Nephron progenitor cell (in vitro differentiated cells): ENCODE data around the gene CD96.

Experiments
- DNase-seq: peaks from one replicate; pipeline ENCODE4 v3.0.0; 2021
- H3K27ac Mint-ChIP-seq: 2 replicates; pipeline ENCODE4 v1.8.0; 2021; ENCODE audit warnings: mild to moderate bottlenecking, moderate library complexity, mixed read lengths
- H3K27me3 Mint-ChIP-seq: 2 replicates; pipeline ENCODE4 v1.8.0; 2021; ENCODE audit warnings: mild to moderate bottlenecking, low read depth, mixed read lengths; ENCODE audit not compliant: poor library complexity
- H3K36me3 Mint-ChIP-seq: 2 replicates; pipeline ENCODE4 v1.8.0; 2021; ENCODE audit warnings: low read depth, mixed read lengths
- H3K4me1 Mint-ChIP-seq: 2 replicates; pipeline ENCODE4 v1.8.0; 2021; ENCODE audit warnings: mixed read lengths
- H3K4me3 Mint-ChIP-seq: 2 replicates; pipeline ENCODE4 v1.8.0; 2021; ENCODE audit warnings: mild to moderate bottlenecking, moderate library complexity, mixed read lengths
- H3K9me3 Mint-ChIP-seq: 2 replicates; pipeline ENCODE4 v1.8.0; 2021; ENCODE audit warnings: mild to moderate bottlenecking, moderate library complexity, mixed read lengths
- CTCF ChIP-seq: fragments of 200-600 bp; sonication (generic); IDR thresholded peaks from 2 replicates; pipeline ENCODE4 v1.5.0; 2021; ENCODE audit warnings: antibody characterized with exemption

The CD96 gene

GRCh38 chr3:111604119-111604518 is 62.1 kb downstream of the CD96 start:
- no peaks in the 10 kb centered on the region for H3K27me3 Mint-ChIP-seq
- H3K27ac Mint-ChIP-seq: no peak overlapping the region
- no peaks in the 10 kb centered on the region for H3K36me3 Mint-ChIP-seq
- DNase-seq: no peak
- no peak for TF ChIP-seq CTCF
- H3K4me3 Mint-ChIP-seq: no peak overlapping the region
- peaks cover 5% of the 10 kb centered on the region for H3K4me1 Mint-ChIP-seq
- H3K9me3 Mint-ChIP-seq: no peaks in the 10 kb centered on the region

GRCh38 chr3:111605018-111605417 is 63.0 kb downstream of the CD96 start:
- Mint-ChIP-seq H3K36me3 (no peaks in the 10 kb centered on the region), H3K27ac (no peak overlapping the region), H3K4me1 (peaks cover 6% of the 10 kb centered on the region), H3K27me3 (no peaks in the 10 kb centered on the region), H3K9me3 (no peaks in the 10 kb centered on the region), H3K4me3 (no peak overlapping the region)
- DNase-seq: no peak
- no peak for TF ChIP-seq CTCF

- no peak for DNase-seq
- Mint-ChIP-seq H3K27ac (no peak overlapping the region), H3K9me3 (no peaks in the 10 kb centered on the region), H3K36me3 (no peaks in the 10 kb centered on the region), H3K27me3 (no peaks in the 10 kb centered on the region), H3K4me3 (no peak overlapping the region), H3K4me1 (peaks cover 8% of the 10 kb centered on the region)
- no peak for TF ChIP-seq CTCF
Observed at GRCh38 chr3:111605493-111605892, 63.5 kb downstream of the CD96 start.

- Mint-ChIP-seq H3K4me3 (no peak overlapping the region), H3K4me1 (peaks cover 18% of the 10 kb centered on the region), H3K36me3 (no peaks in the 10 kb centered on the region), H3K9me3 (no peaks in the 10 kb centered on the region), H3K27ac (no peak overlapping the region), H3K27me3 (no peaks in the 10 kb centered on the region)
- DNase-seq: no peak
- no peak for TF ChIP-seq CTCF
Observed at GRCh38 chr3:111607240-111607920, 65.4 kb downstream of the CD96 start.

GRCh38 chr3:111608383-111608782 is 66.4 kb downstream of the CD96 start:
- Mint-ChIP-seq H3K4me3 (no peak overlapping the region), H3K27ac (no peak overlapping the region), H3K9me3 (no peaks in the 10 kb centered on the region), H3K36me3 (no peaks in the 10 kb centered on the region), H3K27me3 (no peaks in the 10 kb centered on the region), H3K4me1 (peaks cover 18% of the 10 kb centered on the region)
- TF ChIP-seq CTCF: no peak
- DNase-seq: no peak

- no peaks in the 10 kb centered on the region for H3K9me3 Mint-ChIP-seq
- H3K4me3 Mint-ChIP-seq: no peak overlapping the region
- peaks cover 18% of the 10 kb centered on the region for H3K4me1 Mint-ChIP-seq
- TF ChIP-seq CTCF: no peak
- H3K27ac Mint-ChIP-seq: no peak overlapping the region
- H3K27me3 Mint-ChIP-seq: no peaks in the 10 kb centered on the region
- DNase-seq: no peak
- no peaks in the 10 kb centered on the region for H3K36me3 Mint-ChIP-seq
Observed at GRCh38 chr3:111609700-111610099, 67.7 kb downstream of the CD96 start.
